DND-41 (cell line): ENCODE data around the gene MTURN.
A peak's percentile ranks its signal among the peaks of the same experiment; 100 is the strongest.

Experiments used
- ATAC-seq: fragments of 200-7000 bp; cut with Tn5 transposase; 3 replicates; pipeline ENCODE4 v1.9.1; 2021; ENCODE audit warnings: low read depth; ENCODE audit not compliant: insufficient read depth
- DNase-seq: peaks from one replicate; pipeline ENCODE4 v3.0.0-alpha.2; 2020
- H2AFZ ChIP-seq: 2 replicates; pipeline ENCODE4 v1.6.0; 2012; ENCODE audit warnings: low read depth, low read length
- H3K27ac ChIP-seq: 2 replicates; pipeline ENCODE4 v1.5.1; 2012; ENCODE audit warnings: low read length, inconsistent platforms
- H3K27me3 ChIP-seq: fragments of 200-600 bp; sonication (generic); 2 replicates; pipeline ENCODE4 v1.6.0; 2012; ENCODE audit warnings: low read length, mild to moderate bottlenecking, inconsistent platforms; ENCODE audit not compliant: insufficient read depth, poor library complexity
- H3K36me3 ChIP-seq: 2 replicates; pipeline ENCODE4 v1.5.1; 2012; ENCODE audit warnings: low read length, inconsistent platforms; ENCODE audit not compliant: insufficient read depth
- H3K4me1 ChIP-seq: 2 replicates; pipeline ENCODE4 v1.5.1; 2012; ENCODE audit warnings: mild to moderate bottlenecking, low read length; ENCODE audit not compliant: insufficient read depth
- H3K4me2 ChIP-seq: 2 replicates; pipeline ENCODE4 v1.6.0; 2012; ENCODE audit warnings: mild to moderate bottlenecking, moderate library complexity, low read length, inconsistent platforms; ENCODE audit not compliant: insufficient read depth
- H3K4me3 ChIP-seq, 2 experiments: fragments of 200-600 bp in 1 of 2; shearing (Covaris generic) in 1 of 2; 2 replicates each; pipeline ENCODE4 v1.5.1; 2012 to 2016; ENCODE audit warnings: inconsistent platforms in 2 of 2, low read length in 2 of 2, mild to moderate bottlenecking in 2 of 2, low read depth in 1 of 2, moderate library complexity in 1 of 2
- H3K79me2 ChIP-seq: 2 replicates; pipeline ENCODE4 v1.6.0; 2012; ENCODE audit warnings: low read length, inconsistent platforms; ENCODE audit not compliant: insufficient read depth
- H3K9ac ChIP-seq: 2 replicates; pipeline ENCODE4 v1.6.0; 2012; ENCODE audit warnings: low read depth, mild to moderate bottlenecking, inconsistent platforms, low read length, moderate library complexity
- H3K9me3 ChIP-seq: 2 replicates; pipeline ENCODE4 v1.5.1; 2012; ENCODE audit warnings: low read length, moderate library complexity, mild to moderate bottlenecking, inconsistent platforms; ENCODE audit not compliant: insufficient read depth, severe bottlenecking
- H4K20me1 ChIP-seq: 2 replicates; pipeline ENCODE4 v1.6.0; 2012; ENCODE audit warnings: low read length; ENCODE audit not compliant: insufficient read depth
- CTCF ChIP-seq: IDR thresholded peaks from 2 replicates; pipeline ENCODE4 v1.5.1; 2012; ENCODE audit warnings: borderline replicate concordance, low read length, moderate library complexity, mild to moderate bottlenecking; ENCODE audit not compliant: poor library complexity, severe bottlenecking; ENCODE audit errors: extremely low read depth
- EZH2 ChIP-seq: IDR thresholded peaks from 3 replicates; pipeline ENCODE4 v1.6.1; 2012; ENCODE audit warnings: borderline replicate concordance, low read depth, mild to moderate bottlenecking, moderate library complexity, low read length, inconsistent platforms; ENCODE audit not compliant: severe bottlenecking

MTURN gene

DNA sequence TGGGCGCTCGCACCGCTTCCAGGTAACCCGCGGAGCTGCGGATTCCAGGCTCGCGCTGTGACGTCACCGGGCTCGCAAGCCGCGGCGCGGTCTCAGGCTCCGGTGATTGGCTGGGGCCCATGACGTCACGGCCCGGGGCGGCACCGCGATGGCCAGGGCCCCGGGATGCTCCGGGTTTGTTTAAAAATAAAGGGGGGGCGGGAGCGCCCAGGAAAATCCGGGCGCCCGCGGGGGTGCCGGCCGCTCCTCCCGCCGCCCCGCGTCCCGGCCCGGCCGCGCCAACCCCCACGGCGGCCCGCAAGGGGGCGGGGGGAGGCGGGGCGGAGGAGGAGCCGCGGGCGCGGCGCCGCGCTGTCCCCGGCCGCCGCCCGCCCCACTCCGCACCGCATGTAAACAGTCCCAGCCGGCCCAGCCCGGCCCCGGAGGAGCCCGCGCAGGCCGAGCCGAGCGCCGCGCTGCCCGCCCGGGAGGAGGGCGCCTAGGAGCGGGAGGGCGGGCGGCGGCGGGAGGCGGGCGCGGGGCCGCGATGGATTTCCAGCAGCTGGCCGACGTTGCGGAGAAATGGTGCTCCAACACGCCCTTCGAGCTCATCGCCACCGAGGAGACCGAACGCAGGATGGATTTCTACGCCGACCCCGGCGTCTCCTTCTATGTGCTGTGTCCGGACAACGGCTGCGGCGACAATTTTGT lies at the start of gene MTURN:
MTURN (plus strand) TSS at position 376 of the 690 bp plus-strand sequence; CDS start at position 527, 151 bp downstream.
- TF ChIP-seq EZH2: no peak
- no peak for TF ChIP-seq CTCF
- ATAC-seq: peak; percentile 89
- Histone ChIP-seq H2AFZ (peak within 1 kb of the TSS; percentile 91), H3K4me3 (peak within 1 kb of the TSS; percentile 47 to 78; a peak in 3 of 4 replicates), H3K79me2 (no peaks in the 10 kb centered on the region), H3K9me3 (no peaks in the 10 kb centered on the region), H4K20me1 (no peaks in the 10 kb centered on the region), H3K4me1 (peaks cover 18% of the 10 kb centered on the region), H3K27me3 (no peaks in the 10 kb centered on the region), H3K36me3 (no peaks in the 10 kb centered on the region), H3K27ac (peak within 1 kb of the TSS; percentile 50; the same call in 1 of the 2 replicates), H3K9ac (peak within 1 kb of the TSS; percentile 68), H3K4me2 (peak within 1 kb of the TSS; percentile 90)
- peak; percentile 80 for DNase-seq

DNA sequence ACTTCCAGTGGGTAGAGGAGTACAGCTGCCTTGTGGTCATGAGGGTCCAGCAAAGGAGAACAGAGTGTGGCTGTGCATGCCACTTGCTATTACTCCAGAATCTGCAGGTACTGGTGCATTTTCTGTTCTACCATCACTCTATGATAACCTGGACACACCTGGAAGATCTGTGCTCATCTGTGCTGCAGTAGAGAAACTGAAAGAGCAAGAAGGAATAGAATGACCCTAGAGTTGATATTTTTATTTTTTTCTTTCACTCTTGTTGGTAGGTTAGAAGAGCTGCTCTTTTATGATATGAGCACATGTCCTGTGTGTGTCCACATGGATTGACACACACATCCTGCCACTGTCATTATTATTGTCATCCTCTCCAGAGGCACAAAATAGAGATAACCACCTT lies 48.3 kb upstream of the MTURN start:
- Histone ChIP-seq H3K9me3 (no peaks in the 10 kb centered on the region), H3K4me3 (no peak overlapping the region), H3K27me3 (no peaks in the 10 kb centered on the region), H3K27ac (no peak overlapping the region), H3K79me2 (no peaks in the 10 kb centered on the region), H3K36me3 (peaks cover 12% of the 10 kb centered on the region; the same call in 1 of the 2 replicates), H3K4me1 (no peaks in the 10 kb centered on the region), H3K4me2 (no peak overlapping the region), H4K20me1 (no peaks in the 10 kb centered on the region), H3K9ac (no peak overlapping the region), H2AFZ (no peak overlapping the region)
- TF ChIP-seq CTCF (no peak), EZH2 (no peak)
- ATAC-seq (no peak), DNase-seq (no peak)

DNA sequence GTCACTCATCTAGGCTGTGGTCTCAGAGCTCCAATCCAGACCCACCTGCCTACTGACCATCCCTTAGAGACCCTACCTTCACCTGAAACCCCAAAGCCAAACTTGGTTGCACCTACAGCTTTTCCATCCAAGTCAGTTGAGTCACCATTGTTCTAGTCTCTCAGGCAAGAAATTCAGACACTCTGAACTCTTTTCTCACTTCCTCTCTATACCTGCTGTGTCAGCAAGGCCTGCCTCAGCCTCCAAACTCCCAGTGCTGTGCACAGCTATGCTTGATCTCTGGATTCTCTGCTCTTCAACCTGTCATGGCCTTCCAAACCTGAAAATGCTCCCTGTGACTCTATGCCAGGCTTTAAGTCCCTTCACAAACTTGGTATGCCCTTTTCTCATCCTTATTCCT lies 47.4 kb upstream of the MTURN start:
- TF ChIP-seq EZH2: no peak
- TF ChIP-seq CTCF: no peak
- H3K36me3 ChIP-seq: peaks cover 7% of the 10 kb centered on the region; the same call in 1 of the 2 replicates
- H3K27ac ChIP-seq: no peak overlapping the region
- H4K20me1 ChIP-seq: no peaks in the 10 kb centered on the region
- no peaks in the 10 kb centered on the region for H3K4me1 ChIP-seq
- H3K9ac ChIP-seq: no peak overlapping the region
- H3K4me2 ChIP-seq: no peak overlapping the region
- no peaks in the 10 kb centered on the region for H3K9me3 ChIP-seq
- no peak overlapping the region for H2AFZ ChIP-seq
- H3K79me2 ChIP-seq: no peaks in the 10 kb centered on the region
- no peak overlapping the region for H3K4me3 ChIP-seq
- DNase-seq: no peak
- no peaks in the 10 kb centered on the region for H3K27me3 ChIP-seq
- ATAC-seq: no peak
